GM12872 (cell line): Measurements from ENCODE around the gene GPR22.

Experiments used
- TF ChIP-seq, protein P1 (sequence below): IDR thresholded peaks from 3 replicates; pipeline ENCODE4 v1.5.1; 2011; ENCODE audit warnings: low read depth, mild to moderate bottlenecking, low read length, moderate library complexity; ENCODE audit not compliant: insufficient read depth

GPR22 gene

DNA sequence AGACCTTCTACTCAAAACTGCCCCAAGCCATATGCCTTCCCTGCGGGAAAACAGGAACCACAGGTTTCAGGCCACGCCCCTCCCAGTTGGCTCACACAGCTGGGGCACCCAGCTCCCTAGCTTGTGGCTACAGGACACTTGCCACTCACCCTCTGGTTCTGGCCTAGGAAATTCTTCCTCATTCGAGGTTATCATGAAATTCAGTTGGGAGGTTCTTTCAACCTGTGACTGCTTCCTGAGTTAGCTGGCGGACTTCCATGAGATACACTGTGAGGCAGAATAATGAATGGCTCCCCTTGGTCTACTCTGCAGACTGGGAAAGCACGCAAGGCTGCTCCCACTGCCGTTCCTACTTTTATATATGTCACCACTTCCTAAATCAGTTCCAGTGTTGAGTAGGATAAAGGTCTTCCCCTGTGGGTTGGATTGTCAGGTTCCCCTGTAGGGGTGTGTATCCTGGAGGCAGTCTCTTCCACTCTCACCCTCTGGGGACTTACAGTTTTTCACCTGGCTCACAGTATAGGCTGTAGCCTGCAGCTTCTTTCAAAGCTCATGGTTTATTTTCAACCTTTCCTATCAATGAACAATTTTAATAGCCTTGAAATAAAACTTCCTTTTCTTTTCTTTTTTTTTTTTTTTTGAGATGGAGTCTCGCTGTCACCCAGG lies 37.0 kb downstream of the GPR22 start:
- TF ChIP-seq, protein P1, sequence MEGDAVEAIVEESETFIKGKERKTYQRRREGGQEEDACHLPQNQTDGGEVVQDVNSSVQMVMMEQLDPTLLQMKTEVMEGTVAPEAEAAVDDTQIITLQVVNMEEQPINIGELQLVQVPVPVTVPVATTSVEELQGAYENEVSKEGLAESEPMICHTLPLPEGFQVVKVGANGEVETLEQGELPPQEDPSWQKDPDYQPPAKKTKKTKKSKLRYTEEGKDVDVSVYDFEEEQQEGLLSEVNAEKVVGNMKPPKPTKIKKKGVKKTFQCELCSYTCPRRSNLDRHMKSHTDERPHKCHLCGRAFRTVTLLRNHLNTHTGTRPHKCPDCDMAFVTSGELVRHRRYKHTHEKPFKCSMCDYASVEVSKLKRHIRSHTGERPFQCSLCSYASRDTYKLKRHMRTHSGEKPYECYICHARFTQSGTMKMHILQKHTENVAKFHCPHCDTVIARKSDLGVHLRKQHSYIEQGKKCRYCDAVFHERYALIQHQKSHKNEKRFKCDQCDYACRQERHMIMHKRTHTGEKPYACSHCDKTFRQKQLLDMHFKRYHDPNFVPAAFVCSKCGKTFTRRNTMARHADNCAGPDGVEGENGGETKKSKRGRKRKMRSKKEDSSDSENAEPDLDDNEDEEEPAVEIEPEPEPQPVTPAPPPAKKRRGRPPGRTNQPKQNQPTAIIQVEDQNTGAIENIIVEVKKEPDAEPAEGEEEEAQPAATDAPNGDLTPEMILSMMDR = no peak
